Upper lobe of left lung (tissue), 6 donors: ENCODE data around the gene RAB20. TPM values are rescaled to one million over a fixed set of nuclear protein-coding genes. Genes with fewer than 3 reads are reported as not detected.

Source experiments
- ATAC-seq, 2 donors: fragments of 200-7000 bp; cut with Tn5 transposase; one replicate each; pipeline ENCODE4 v1.9.1; 2022; ENCODE audit warnings: mild to moderate bottlenecking in 2 of 2, moderate library complexity in 2 of 2; ENCODE audit not compliant: low FRiP score in 2 of 2
- DNase-seq, 2 donors: peaks; one replicate each; pipeline ENCODE4 v3.0.0-alpha.2; 2019 to 2020
- H3K27ac ChIP-seq, 4 donors: fragments of 200-600 bp; sonication (generic); one replicate each; pipeline ENCODE4 v1.5.1; 2016 to 2019
- H3K27me3 ChIP-seq, 4 donors: fragments of 200-600 bp; sonication (generic); one replicate each; pipeline ENCODE4 v1.5.1; 2017 to 2019
- H3K36me3 ChIP-seq, 4 donors: fragments of 200-600 bp; sonication (generic); one replicate each; pipeline ENCODE4 v1.5.1; 2016 to 2019
- H3K4me1 ChIP-seq, 4 donors: fragments of 200-600 bp; sonication (generic); one replicate each; pipeline ENCODE4 v1.5.1; 2018 to 2019
- H3K4me3 ChIP-seq, 4 donors: fragments of 200-600 bp; sonication (generic); one replicate each; pipeline ENCODE4 v1.5.1; 2017 to 2019; ENCODE audit warnings: mild to moderate bottlenecking in 2 of 4, moderate library complexity in 1 of 4
- H3K9me3 ChIP-seq, 4 donors: fragments of 200-600 bp; sonication (generic); one replicate each; pipeline ENCODE4 v1.5.1; 2018 to 2019
- CTCF ChIP-seq, 6 experiments: fragments of 450-650 bp in 4 of 6; fragments of 200-600 bp in 2 of 6; sonication (generic) in 2 of 6; IDR thresholded peaks; one replicate each; pipeline ENCODE4 v1.5.1; 2016 to 2019; ENCODE audit warnings: antibody characterized with exemption in 6 of 6
- EP300 ChIP-seq, 4 donors: sonication (generic); formaldehyde crosslinking; IDR thresholded peaks; one replicate each; pipeline ENCODE4 v1.5.1; 2017; ENCODE audit warnings: antibody characterized with exemption in 4 of 4, control low read depth in 2 of 4
- POLR2A ChIP-seq, 4 donors: fragments of 450-650 bp; IDR thresholded peaks; one replicate each; pipeline ENCODE4 v1.5.1; 2016 to 2017; ENCODE audit warnings: antibody characterized with exemption in 4 of 4, mild to moderate bottlenecking in 2 of 4
- POLR2AphosphoS5 ChIP-seq, 2 donors: sonication (generic); formaldehyde crosslinking; IDR thresholded peaks; one replicate each; pipeline ENCODE4 v1.5.1; 2017; ENCODE audit warnings: antibody characterized with exemption in 2 of 2
- WGBS, 2 donors: methylation state at CpG; one replicate each; pipeline ENCODE4 v1.1.5; 2017 to 2018; 5-methylcytosine and 5-hydroxymethylcytosine counted together
- total RNA-seq, 6 donors: library from RNA; depleted of rRNA in 4 of 6; stranded (reverse); fragments of >200 nt in 4 of 6; gene quantifications; one replicate each; pipeline versions ENCODE4 v1.1.0 to v1.2.1, GENCODE V29; 2016 to 2021
- donor health status: DM: no; HTN: no; CAD: no; lungs with moderate emphysema.
- donor health status: DM: no; HTN: yes; CAD: no; lungs with severe emphysema.

The RAB20 gene
- total RNA-seq, 6 donors from 2014 or later: 46.7 to 80.7 (median 57.8) TPM

GRCh38 chr13:110517505-110518225 lies 43.9 kb downstream of the RAB20 start:
- H3K27me3 ChIP-seq: no peaks in the 10 kb centered on the region
- TF ChIP-seq EP300 (IDR thresholded peaks at IDR 0.05) (peak in 1 of 4 donors; percentile 84), POLR2AphosphoS5 (IDR thresholded peaks at IDR 0.05) (peak; percentile 37 to 56), CTCF (IDR thresholded peaks at IDR 0.05) (no peak)
- 48 to 54% methylated on average over 7 of the region's 7 CpGs for WGBS, 2 donors

GRCh38 chr13:110516500-110516899 lies 45.0 kb downstream of the RAB20 start:
- TF ChIP-seq POLR2AphosphoS5 (IDR thresholded peaks at IDR 0.05) (no peak), POLR2A (IDR thresholded peaks at IDR 0.05) (no peak), EP300 (IDR thresholded peaks at IDR 0.05) (no peak), CTCF (IDR thresholded peaks at IDR 0.05) (no peak)
- Histone ChIP-seq H3K4me3 (no peak overlapping the region), H3K27ac (no peak overlapping the region), H3K36me3 (peaks cover 0 to 45% (median 21%) of the 10 kb centered on the region in 4 donors), H3K9me3 (no peaks in the 10 kb centered on the region), H3K4me1 (peaks cover 23 to 44% (median 28%) of the 10 kb centered on the region in 4 donors), H3K27me3 (no peaks in the 10 kb centered on the region)
- WGBS, 2 donors: 79 to 82% methylated on average over 12 of the region's 12 CpGs
- no peak for ATAC-seq
- peak in 1 of 2 donors; percentile 48 for DNase-seq

More at GRCh38 chr13:110517505-110518225, 43.9 kb downstream of the RAB20 start:
- ATAC-seq (peak in 1 of 2 donors; percentile 2), DNase-seq (peak in 1 of 2 donors; percentile 77)
- Histone ChIP-seq H3K9me3 (no peaks in the 10 kb centered on the region), H3K36me3 (peaks cover 0 to 35% (median 10%) of the 10 kb centered on the region in 4 donors), H3K4me1 (peaks cover 26 to 55% (median 36%) of the 10 kb centered on the region in 4 donors), H3K27ac (peak overlapping the region in 2 of 4 donors; percentile 17 to 58), H3K4me3 (no peak overlapping the region)

GRCh38 chr13:110512198-110512740 lies 49.3 kb downstream of the RAB20 start:
- peak in 1 of 2 donors; percentile 59 for DNase-seq
- 83 to 95% methylated on average over 13 to 17 of the region's 17 CpGs for WGBS, 2 donors
- ATAC-seq: no peak
- no peaks in the 10 kb centered on the region for H3K27me3 ChIP-seq
- H3K27ac ChIP-seq: no peak overlapping the region
- no peaks in the 10 kb centered on the region for H3K9me3 ChIP-seq
- TF ChIP-seq EP300 (IDR thresholded peaks at IDR 0.05): no peak
- TF ChIP-seq CTCF (IDR thresholded peaks at IDR 0.05): no peak
- TF ChIP-seq POLR2AphosphoS5 (IDR thresholded peaks at IDR 0.05): no peak
- no peak for TF ChIP-seq POLR2A (IDR thresholded peaks at IDR 0.05)
- peaks cover 0 to 76% (median 40%) of the 10 kb centered on the region in 4 donors for H3K36me3 ChIP-seq
- H3K4me3 ChIP-seq: no peak overlapping the region
- H3K4me1 ChIP-seq: peaks cover 4 to 12% (median 9%) of the 10 kb centered on the region in 4 donors

- ATAC-seq: no peak
- H3K9me3 ChIP-seq: no peaks in the 10 kb centered on the region
- 93 to 94% methylated on average over 30 to 31 of the region's 31 CpGs for WGBS, 2 donors
- no peak overlapping the region for H3K4me3 ChIP-seq
- H3K4me1 ChIP-seq: peaks cover 10 to 18% (median 14%) of the 10 kb centered on the region in 4 donors
- peaks cover 0 to 83% (median 43%) of the 10 kb centered on the region in 4 donors for H3K36me3 ChIP-seq
- peak in 1 of 2 donors; percentile 70 for DNase-seq
- no peak for TF ChIP-seq EP300 (IDR thresholded peaks at IDR 0.05)
- no peak for TF ChIP-seq POLR2AphosphoS5 (IDR thresholded peaks at IDR 0.05)
- no peak overlapping the region for H3K27ac ChIP-seq
- H3K27me3 ChIP-seq: no peaks in the 10 kb centered on the region
Measured at GRCh38 chr13:110511509-110512181, 49.9 kb downstream of the RAB20 start.
